ENCODE data around the gene FHIT. TPM values are rescaled to one million over a fixed set of nuclear protein-coding genes. Genes with fewer than 3 reads are reported as not detected.

Gene FHIT
- total RNA-seq, 1 donor, result 16.9 TPM

DNA sequence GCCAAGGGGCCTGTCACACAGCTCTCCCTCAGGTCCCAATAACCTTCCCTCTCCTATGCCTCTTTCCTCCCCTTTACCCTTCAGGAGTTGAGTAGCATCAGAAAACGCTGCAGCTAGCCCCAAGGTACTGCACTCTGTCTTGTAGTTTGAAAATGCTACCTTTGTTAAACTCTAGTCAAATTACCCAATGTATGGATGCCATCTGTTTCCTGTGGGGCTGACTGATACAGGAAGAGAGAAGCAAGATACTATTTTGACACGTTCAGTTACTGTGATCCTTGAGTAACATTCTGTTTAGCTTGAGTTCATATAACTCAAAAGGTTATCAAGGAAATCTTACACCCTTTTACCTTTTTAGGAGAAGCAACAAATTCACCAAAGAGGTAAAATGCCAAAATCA is 493.1 kb downstream of the FHIT start:
- H3K4me1 ChIP-seq (ENCODE audit: insufficient read depth, low read length), result peaks cover 27% of the 10 kb centered on the region
- H3K27me3 ChIP-seq (ENCODE audit: insufficient read depth, low read length), result no peaks in the 10 kb centered on the region
- H3K9me3 ChIP-seq (ENCODE audit: low read depth, low read length), result no peaks in the 10 kb centered on the region
- no peak overlapping the region for H3K4me3 ChIP-seq (ENCODE audit: low read length)

DNA sequence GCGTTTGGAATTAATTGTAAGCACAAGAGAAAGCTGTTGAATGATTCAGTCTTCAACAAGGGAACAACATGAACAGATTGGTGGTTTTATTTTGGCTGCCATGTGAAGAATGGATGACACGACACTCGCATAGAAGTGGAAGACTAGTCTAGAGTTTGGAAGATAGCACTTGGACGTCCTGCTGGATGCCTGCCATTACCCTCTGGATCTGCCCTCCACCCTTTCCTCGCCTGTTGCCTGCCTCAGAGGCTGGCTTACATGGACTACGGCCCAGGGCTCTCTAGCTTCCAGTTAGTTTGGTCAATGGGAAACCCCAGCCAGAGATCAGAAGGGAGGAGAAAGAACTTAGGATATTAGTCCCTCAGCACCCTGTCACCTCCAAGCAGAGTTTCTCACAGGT is 493.5 kb downstream of the FHIT start:
- Histone ChIP-seq H3K27me3 (ENCODE audit: insufficient read depth, low read length) (no peaks in the 10 kb centered on the region), H3K4me1 (ENCODE audit: insufficient read depth, low read length) (peaks cover 27% of the 10 kb centered on the region), H3K4me3 (ENCODE audit: low read length) (no peak overlapping the region), H3K9me3 (ENCODE audit: low read depth, low read length) (no peaks in the 10 kb centered on the region)

DNA sequence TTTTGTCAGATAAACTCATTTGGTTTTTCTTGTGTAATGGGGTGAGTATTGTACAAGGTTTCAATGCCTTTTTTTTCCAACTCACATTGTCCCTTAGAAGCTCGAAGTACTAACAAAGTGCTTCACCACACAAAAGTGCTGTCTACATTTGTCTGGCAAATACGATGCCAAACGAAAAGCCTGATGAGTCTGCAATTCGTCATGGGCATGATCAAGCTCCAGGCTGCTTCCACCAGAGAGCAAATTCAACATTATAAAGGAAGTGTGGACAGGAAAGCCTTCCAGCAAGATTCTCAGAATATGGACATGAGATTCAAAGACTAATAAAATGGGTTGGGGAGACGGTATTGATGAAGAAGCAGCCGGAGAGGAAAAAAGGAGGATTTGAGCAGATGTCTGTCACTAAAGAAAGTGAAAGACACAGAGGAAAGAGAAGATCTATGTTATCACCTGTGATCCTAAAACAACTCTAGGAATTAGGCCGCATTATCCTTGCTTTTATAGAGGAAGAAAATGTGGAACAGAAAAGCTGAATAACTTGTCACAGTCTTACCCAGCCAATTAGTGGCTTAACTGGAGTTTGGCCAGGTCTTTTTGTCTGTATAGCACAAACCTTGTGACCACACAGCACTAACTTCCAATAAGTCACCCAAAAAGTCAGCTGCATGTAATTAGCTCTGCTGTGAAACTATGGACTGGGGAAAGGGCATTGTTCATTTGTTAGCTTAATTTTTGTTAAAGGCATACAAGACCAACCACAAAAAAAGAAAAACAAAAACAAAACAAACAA is 494.8 kb downstream of the FHIT start:
- H3K4me3 ChIP-seq (ENCODE audit: low read length), result no peak overlapping the region
- H3K9me3 ChIP-seq (ENCODE audit: low read depth, low read length), result no peaks in the 10 kb centered on the region
- H3K27me3 ChIP-seq (ENCODE audit: insufficient read depth, low read length), result no peaks in the 10 kb centered on the region
- H3K4me1 ChIP-seq (ENCODE audit: insufficient read depth, low read length), result peaks cover 27% of the 10 kb centered on the region

DNA sequence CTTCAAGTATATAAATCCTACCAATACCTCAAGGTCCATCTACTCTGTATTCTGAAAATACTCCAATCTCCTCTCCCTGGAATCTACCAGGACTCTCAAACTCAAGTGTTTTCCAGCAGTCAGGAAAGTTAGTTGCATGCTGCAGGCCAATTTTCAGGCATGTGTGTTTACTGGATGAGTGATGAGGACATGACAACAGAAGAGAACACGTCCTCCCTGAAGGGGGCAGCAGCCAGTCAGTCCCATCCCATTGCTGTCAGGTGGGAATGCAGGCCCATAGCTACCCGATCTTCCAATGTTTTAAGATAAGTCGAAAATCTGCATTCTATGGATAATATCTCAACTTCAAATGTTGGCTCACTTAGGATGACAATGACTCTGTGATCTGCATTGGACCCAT is 496.2 kb downstream of the FHIT start:
- no peaks in the 10 kb centered on the region for H3K9me3 ChIP-seq (ENCODE audit: low read depth, low read length)
- H3K27me3 ChIP-seq (ENCODE audit: insufficient read depth, low read length), result no peaks in the 10 kb centered on the region
- H3K4me1 ChIP-seq (ENCODE audit: insufficient read depth, low read length), result peaks cover 27% of the 10 kb centered on the region
- no peak overlapping the region for H3K4me3 ChIP-seq (ENCODE audit: low read length)

DNA sequence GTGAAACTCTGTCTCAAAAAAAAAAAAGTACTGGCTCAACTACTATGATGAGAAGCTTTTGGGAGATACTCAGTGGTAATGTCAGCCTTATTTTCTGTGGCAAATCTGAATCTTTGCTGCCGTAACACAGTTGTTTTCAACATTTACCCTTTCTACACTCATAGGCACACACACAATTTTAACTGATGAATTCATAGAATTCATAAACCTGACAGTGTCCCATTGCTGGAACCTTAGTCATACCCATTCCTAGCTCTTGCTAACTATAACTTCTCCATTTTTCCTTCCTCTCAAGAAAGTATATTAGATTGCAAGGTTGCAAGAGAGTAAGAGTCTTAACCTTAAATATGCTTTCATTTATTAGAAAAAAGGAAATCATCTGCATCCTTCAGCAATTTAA is 496.6 kb downstream of the FHIT start:
- Histone ChIP-seq H3K9me3 (ENCODE audit: low read depth, low read length) (no peaks in the 10 kb centered on the region), H3K4me1 (ENCODE audit: insufficient read depth, low read length) (peaks cover 25% of the 10 kb centered on the region), H3K4me3 (ENCODE audit: low read length) (no peak overlapping the region), H3K27me3 (ENCODE audit: insufficient read depth, low read length) (no peaks in the 10 kb centered on the region)

DNA sequence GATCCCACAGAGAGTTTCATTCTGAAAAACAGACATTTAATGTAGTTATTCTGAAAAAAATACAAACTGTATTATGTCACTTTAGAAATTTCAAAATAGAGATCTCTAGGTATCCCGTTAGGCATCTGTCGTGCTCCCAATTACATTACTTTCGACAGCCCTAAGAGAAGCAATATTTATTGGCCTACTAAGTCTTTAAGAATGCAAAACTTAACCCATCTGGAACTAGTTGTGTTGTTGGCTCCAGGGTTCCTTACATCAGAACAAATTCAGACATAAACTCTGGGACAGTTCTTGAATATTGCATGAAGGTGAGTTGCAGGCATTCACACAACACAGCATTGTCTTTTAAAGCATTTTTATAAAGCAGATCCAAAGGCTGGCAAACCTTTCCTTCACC is 498.4 kb downstream of the FHIT start:
- H3K4me1 ChIP-seq (ENCODE audit: insufficient read depth, low read length), result peaks cover 7% of the 10 kb centered on the region
- no peaks in the 10 kb centered on the region for H3K9me3 ChIP-seq (ENCODE audit: low read depth, low read length)
- H3K4me3 ChIP-seq (ENCODE audit: low read length), result no peak overlapping the region

DNA sequence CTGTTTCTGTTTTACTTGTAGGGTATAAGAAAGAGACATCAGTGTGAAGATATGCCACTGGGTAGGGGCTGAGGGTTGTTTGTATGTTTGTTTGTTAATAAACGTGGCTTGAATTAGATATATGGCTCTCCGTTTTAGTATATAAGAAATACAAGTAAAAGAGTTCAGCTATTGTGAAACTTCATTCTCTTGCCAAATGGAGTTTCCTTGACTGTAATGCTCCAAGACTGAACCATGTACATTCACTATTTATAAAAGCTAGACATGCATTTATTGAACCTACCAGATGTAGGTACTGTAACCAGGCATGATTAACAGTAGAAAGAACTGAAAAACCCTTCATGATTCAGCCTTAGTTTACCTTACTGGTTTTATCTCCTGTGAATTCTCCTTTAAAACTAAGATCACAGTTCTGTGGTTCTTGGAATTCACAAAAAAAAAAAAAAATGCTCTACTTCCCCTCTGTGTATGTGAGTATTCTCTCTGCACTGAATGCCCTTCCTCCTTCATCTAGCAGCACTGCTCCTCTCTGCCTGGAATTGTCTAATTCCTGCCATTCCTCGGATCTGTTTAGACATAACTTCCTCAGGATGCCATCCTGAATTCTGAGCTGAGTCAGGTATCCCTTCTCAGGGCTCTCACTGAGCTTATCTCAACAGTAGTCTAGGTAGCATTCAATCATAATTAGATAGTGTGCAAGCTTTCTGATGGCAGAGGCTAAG is 504.4 kb downstream of the FHIT start:
- Histone ChIP-seq H3K27me3 (ENCODE audit: insufficient read depth, low read length) (no peaks in the 10 kb centered on the region), H3K4me3 (ENCODE audit: low read length) (no peak overlapping the region), H3K4me1 (ENCODE audit: insufficient read depth, low read length) (peaks cover 16% of the 10 kb centered on the region), H3K9me3 (ENCODE audit: low read depth, low read length) (no peaks in the 10 kb centered on the region)

More for the DNA sequence above, 498.4 kb downstream of the FHIT start:
- no peaks in the 10 kb centered on the region for H3K27me3 ChIP-seq (ENCODE audit: insufficient read depth, low read length)

DNA sequence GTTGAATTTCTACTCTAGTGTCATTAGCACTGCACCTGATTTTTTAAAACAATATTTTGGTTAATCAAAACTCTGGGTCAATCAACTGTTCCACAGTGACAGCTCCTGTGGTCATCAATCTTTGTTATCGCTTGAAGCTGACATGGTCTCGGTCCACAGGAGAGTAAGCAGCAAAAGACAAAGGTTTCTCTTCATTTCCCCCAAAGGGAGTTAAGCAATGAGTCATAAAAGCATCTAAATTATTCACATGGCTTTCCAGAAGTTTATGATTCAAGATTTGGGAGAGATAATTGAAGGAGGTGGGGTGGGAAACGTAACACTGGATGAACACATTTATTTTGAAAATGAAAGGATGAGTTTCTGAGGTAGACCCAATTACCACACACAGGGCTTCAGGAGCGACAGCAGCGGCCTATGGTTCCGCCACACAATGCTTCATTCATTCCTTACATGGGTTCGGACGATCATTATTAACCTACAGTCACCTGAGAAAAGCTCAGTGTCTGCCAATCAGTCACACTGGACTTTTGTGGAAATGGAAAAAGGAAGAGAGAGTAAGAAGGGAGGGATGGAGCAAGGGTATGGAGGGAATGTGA is 505.1 kb downstream of the FHIT start:
- Histone ChIP-seq H3K27me3 (ENCODE audit: insufficient read depth, low read length) (no peaks in the 10 kb centered on the region), H3K4me3 (ENCODE audit: low read length) (no peak overlapping the region), H3K4me1 (ENCODE audit: insufficient read depth, low read length) (peaks cover 16% of the 10 kb centered on the region), H3K9me3 (ENCODE audit: low read depth, low read length) (no peaks in the 10 kb centered on the region)

DNA sequence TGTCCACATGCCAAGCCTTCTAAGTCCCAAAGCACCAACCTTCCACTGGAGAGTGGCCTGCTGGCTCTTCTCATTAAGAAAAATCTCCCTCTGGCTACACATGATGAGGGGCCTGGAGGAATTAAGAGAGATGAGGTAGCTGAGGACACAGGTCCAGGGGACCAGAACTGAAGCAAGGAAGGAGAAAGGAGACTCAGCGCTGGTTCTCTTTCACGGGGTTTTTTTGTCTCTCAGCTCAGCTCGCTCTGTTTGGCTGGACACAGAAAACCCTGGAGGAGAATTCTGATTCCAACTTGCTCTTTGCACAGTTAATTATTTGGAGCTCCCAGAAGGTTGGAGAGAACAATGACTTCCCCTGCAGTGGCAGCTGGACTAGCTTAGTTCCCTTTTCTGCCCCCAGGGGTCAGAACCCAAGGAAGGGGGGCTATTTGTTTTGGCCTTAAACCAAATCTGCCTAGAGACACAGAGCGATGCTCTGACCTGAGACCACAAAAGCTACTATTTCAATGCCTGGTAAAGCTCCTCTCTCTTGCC is 507.6 kb downstream of the FHIT start:
- Histone ChIP-seq H3K27me3 (ENCODE audit: insufficient read depth, low read length) (no peaks in the 10 kb centered on the region), H3K4me3 (ENCODE audit: low read length) (no peak overlapping the region), H3K4me1 (ENCODE audit: insufficient read depth, low read length) (peaks cover 16% of the 10 kb centered on the region), H3K9me3 (ENCODE audit: low read depth, low read length) (no peaks in the 10 kb centered on the region)

DNA sequence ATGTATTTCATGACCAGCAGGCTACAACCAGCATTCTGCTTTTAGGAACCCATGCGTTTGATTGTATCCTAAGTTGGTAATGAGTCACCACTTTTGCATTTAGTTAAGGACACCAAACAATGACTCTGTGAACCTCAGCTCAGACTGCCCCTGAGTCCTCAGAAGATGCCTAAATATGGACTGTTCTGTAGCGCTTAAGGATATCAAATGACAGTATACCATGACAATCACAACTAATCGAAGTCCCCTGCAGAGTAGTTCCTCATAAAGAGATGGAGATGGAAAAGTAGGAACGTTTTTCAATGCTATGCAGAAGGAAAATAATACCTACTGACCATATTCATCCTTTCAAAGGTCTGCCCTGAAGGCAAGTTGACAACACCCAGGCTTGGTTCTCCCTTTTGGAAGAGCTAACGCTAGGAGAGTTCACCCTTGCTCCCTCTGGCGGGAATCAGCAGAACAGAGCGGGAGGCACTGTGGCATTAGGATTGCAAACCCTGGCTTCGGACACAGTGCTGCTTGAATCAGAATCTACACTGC is 508.6 kb downstream of the FHIT start:
- peaks cover 16% of the 10 kb centered on the region for H3K4me1 ChIP-seq (ENCODE audit: insufficient read depth, low read length)
- no peak overlapping the region for H3K4me3 ChIP-seq (ENCODE audit: low read length)
- H3K9me3 ChIP-seq (ENCODE audit: low read depth, low read length), result no peaks in the 10 kb centered on the region
- H3K27me3 ChIP-seq (ENCODE audit: insufficient read depth, low read length), result no peaks in the 10 kb centered on the region

DNA sequence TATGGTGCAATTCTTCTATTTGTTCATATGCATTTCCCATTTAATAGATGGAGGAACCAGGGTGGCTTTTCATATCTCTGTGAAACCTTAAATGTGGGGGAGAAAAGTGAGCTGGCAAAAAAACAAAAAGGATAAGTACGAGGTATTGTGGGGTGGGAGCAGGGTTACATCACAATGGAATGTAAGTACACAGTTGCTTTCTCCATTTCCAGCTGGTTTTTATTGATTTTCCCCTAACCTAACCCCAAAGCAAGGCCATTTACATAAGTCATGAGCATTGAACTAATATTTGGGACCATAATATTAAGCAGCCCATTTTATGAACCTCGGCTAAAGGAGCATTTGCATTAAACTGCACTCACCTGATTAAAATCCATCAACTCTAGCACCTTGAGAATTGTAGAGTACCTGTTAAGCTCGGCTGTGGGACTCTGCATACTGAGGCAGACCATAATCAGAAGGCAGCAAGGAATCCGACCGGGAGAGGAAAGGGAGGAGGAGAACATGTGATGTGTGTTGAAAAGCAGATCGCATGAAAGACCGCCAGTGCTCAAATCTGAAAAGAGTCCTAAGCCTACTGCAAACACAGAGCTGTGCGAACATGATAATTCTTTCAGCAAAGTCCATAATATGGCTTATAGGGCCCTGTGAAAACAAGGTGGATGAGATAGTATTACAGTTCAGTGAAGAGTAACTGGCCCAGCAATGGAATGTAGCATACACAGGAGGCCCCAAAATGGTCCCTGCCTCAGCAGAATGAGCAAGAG is 513.4 kb downstream of the FHIT start:
- Histone ChIP-seq H3K27me3 (ENCODE audit: insufficient read depth, low read length) (no peaks in the 10 kb centered on the region), H3K9me3 (ENCODE audit: low read depth, low read length) (no peaks in the 10 kb centered on the region), H3K4me1 (ENCODE audit: insufficient read depth, low read length) (no peaks in the 10 kb centered on the region), H3K4me3 (ENCODE audit: low read length) (no peak overlapping the region)

DNA sequence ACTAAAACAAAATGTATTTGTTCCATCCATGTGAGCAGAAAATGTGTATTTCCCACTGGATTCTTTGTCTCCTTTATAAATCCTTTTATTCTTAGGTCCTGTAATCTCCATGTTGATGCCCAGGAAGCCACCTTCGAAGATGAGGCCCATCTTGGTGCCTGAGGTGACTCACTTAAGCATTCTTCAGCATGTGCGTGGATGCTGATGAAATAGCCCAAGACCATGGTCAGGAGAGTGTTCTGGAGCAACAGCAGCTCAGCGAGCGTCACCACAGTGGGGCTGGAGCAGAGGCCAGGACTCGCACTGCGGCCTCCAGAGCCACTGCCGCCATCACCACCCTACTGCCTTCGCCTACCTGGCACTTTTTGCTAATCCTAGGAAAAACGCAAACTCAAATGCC is 520.9 kb downstream of the FHIT start:
- H3K27me3 ChIP-seq (ENCODE audit: insufficient read depth, low read length), result no peaks in the 10 kb centered on the region
- H3K9me3 ChIP-seq (ENCODE audit: low read depth, low read length), result no peaks in the 10 kb centered on the region
- H3K4me1 ChIP-seq (ENCODE audit: insufficient read depth, low read length), result no peaks in the 10 kb centered on the region
- H3K4me3 ChIP-seq (ENCODE audit: low read length), result no peak overlapping the region

DNA sequence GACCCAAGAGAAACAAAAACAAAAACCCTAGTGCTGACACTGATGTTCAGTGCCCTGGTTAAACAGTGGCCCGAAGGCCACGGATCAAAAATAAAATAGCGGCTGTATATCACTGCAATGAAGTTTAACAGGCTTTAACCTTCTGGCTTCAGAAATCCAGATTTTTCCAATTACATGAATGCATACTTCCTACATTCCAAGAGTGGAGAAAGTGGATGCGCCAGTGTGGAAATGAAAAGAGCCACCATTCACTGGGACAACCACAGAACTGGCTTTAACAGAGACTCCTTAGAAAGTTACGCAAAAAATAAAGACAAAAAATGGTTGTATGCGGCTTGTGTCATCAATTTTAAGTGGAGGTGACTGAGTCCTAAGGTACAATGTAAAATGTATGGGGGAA is 522.2 kb downstream of the FHIT start:
- H3K4me1 ChIP-seq (ENCODE audit: insufficient read depth, low read length), result no peaks in the 10 kb centered on the region
- H3K4me3 ChIP-seq (ENCODE audit: low read length), result no peak overlapping the region
- no peaks in the 10 kb centered on the region for H3K9me3 ChIP-seq (ENCODE audit: low read depth, low read length)
- H3K27me3 ChIP-seq (ENCODE audit: insufficient read depth, low read length), result no peaks in the 10 kb centered on the region

DNA sequence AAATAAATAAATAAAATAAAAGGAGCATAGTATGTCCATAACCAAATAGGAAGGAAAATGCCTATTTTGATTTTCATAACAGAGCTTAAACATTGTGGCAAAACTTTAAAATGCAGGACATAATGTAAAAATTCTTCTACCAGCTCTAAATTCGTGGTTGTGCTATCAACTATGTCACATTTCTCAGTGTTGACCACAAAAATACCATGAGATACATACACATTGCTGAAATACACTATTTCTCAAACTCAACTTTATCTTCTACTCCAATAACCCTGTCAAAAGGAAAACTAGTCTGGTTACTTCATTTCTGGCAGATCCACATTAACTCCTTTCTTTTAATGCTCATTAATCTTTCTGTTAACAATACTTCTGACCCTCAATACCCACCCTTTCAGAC is 523.2 kb downstream of the FHIT start:
- Histone ChIP-seq H3K27me3 (ENCODE audit: insufficient read depth, low read length) (no peaks in the 10 kb centered on the region), H3K4me1 (ENCODE audit: insufficient read depth, low read length) (no peaks in the 10 kb centered on the region), H3K4me3 (ENCODE audit: low read length) (no peak overlapping the region), H3K9me3 (ENCODE audit: low read depth, low read length) (no peaks in the 10 kb centered on the region)

Data from mononuclear cell (primary cell).